Measurements from ENCODE around the gene DLG2. TPM values are rescaled to one million over a fixed set of nuclear protein-coding genes. Genes with fewer than 3 reads are reported as not detected.

DLG2 gene
- total RNA-seq, 1 donor from 2014 or later, result 2.1 TPM

DNA sequence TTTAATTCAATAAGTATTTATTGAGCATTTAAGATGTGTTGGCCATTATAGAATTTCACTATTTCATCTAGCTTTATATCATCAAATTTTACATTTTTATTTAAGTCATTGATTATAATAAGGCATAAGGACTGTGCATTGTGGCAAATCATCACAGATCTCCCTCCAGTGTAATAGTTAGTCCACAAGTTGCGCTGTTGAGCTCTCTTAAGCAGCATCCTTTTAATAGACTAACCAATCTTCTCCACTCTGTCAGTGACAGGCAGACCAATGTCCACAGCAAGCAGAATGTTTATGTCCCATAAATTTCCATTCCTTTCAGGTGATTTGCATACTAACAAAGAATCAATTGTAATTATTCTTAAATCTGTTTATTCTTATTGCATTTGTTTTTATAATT, 1745.7 kb downstream of the DLG2 start:
- H3K9me3 Mint-ChIP-seq, result no peaks in the 10 kb centered on the region
- H3K27ac Mint-ChIP-seq (ENCODE audit: unreplicated experiment), result no peak overlapping the region
- H3K27me3 Mint-ChIP-seq (ENCODE audit: low read depth), result no peaks in the 10 kb centered on the region
- H3K36me3 Mint-ChIP-seq (ENCODE audit: low read depth), result no peaks in the 10 kb centered on the region
- no peak overlapping the region for H3K4me3 Mint-ChIP-seq
- TF ChIP-seq, protein P1, sequence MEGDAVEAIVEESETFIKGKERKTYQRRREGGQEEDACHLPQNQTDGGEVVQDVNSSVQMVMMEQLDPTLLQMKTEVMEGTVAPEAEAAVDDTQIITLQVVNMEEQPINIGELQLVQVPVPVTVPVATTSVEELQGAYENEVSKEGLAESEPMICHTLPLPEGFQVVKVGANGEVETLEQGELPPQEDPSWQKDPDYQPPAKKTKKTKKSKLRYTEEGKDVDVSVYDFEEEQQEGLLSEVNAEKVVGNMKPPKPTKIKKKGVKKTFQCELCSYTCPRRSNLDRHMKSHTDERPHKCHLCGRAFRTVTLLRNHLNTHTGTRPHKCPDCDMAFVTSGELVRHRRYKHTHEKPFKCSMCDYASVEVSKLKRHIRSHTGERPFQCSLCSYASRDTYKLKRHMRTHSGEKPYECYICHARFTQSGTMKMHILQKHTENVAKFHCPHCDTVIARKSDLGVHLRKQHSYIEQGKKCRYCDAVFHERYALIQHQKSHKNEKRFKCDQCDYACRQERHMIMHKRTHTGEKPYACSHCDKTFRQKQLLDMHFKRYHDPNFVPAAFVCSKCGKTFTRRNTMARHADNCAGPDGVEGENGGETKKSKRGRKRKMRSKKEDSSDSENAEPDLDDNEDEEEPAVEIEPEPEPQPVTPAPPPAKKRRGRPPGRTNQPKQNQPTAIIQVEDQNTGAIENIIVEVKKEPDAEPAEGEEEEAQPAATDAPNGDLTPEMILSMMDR (conservative IDR thresholded peaks at IDR 0.05), result no peak
- H3K4me1 Mint-ChIP-seq, result no peaks in the 10 kb centered on the region
- DNase-seq (ENCODE audit: low read depth, low spot score), result no peak

DNA sequence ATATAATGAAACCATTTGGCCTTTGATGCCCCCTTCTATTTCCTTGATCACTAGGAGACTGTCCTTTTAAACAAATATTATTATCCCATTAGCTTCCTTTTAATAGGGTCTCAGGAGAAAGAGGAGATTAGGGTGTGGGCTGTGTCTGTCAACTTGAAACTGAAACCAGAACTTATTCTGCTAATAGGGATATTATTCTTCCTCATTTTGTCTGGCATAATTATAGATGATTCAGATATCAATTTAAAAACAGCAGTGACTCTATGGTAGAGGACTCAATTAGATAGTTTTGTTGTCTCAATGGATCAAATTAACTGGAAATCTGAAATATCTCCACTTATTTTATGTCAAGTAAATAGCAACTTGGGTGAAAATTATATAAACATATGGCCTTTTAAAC, 1756.1 kb downstream of the DLG2 start:
- H3K27me3 Mint-ChIP-seq (ENCODE audit: low read depth), result no peaks in the 10 kb centered on the region
- no peaks in the 10 kb centered on the region for H3K36me3 Mint-ChIP-seq (ENCODE audit: low read depth)
- no peak overlapping the region for H3K27ac Mint-ChIP-seq (ENCODE audit: unreplicated experiment)
- TF ChIP-seq, protein P1 (conservative IDR thresholded peaks at IDR 0.05), result no peak
- no peak overlapping the region for H3K4me3 Mint-ChIP-seq
- H3K9me3 Mint-ChIP-seq, result no peaks in the 10 kb centered on the region
- no peak for DNase-seq (ENCODE audit: low read depth, low spot score)
- H3K4me1 Mint-ChIP-seq, result no peaks in the 10 kb centered on the region

DNA sequence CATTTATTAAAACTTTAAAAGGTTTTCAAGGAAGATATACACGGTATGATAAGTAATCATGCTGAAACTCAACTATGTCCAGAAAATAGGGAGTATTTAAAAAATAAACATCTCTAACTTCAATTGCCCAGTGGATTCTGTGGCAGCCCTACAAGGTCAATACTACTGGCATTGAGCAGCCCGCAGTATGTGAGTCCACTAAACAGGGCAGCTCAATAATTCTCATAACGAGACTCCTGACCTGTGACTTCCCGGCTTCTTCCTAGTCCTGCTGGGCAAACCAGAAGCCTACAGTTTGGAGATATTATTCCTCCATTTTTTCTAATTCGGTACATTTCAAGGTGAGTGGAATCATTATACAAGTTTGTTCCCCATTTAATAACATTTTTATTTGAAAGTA, 1760.5 kb downstream of the DLG2 start:
- no peak for DNase-seq (ENCODE audit: low read depth, low spot score)
- H3K36me3 Mint-ChIP-seq (ENCODE audit: low read depth), result no peaks in the 10 kb centered on the region
- no peak overlapping the region for H3K4me3 Mint-ChIP-seq
- H3K9me3 Mint-ChIP-seq, result no peaks in the 10 kb centered on the region
- TF ChIP-seq, protein P1 (conservative IDR thresholded peaks at IDR 0.05), result no peak
- peaks cover 14% of the 10 kb centered on the region for H3K4me1 Mint-ChIP-seq
- no peaks in the 10 kb centered on the region for H3K27me3 Mint-ChIP-seq (ENCODE audit: low read depth)
- no peak overlapping the region for H3K27ac Mint-ChIP-seq (ENCODE audit: unreplicated experiment)

DNA sequence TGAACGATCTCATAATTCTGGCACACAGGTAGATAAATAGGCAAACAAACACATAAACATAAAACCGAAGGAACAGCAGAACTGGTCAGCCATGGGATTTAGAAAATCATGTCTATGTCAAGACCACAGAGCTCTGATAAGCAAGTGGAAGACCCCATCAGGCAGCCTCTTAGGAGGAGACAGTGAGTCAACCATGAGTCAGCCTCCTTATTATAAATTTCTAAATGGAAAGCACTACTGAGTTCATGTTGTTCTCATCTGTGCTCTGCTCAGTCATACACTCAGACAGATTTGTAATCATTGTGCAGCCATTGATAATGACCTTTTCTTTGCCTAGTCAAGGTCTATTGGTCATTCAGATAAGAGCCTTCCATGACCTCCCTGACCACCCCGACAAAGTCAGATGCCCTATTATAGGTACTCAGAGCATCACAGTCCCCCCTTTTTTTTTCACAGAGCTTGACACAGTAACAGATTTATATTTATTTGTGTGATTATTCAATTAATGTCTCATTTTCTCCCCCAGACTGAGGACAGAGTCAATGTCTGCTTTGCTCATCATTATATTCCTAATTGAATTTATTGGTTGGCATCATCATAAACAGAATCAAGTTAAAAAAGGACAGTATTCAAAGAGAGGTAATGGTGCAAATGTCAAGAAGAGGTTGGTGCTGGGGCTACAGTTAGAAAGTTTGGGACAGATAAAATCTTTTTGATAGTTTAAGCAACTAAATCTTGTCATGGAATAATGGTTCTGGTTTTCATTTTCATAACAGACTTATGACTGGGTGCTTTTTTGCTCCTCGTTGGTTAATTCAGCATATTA, 1761.3 kb downstream of the DLG2 start:
- peaks cover 5% of the 10 kb centered on the region for H3K9me3 Mint-ChIP-seq
- peaks cover 14% of the 10 kb centered on the region for H3K4me1 Mint-ChIP-seq
- TF ChIP-seq, protein P1 (conservative IDR thresholded peaks at IDR 0.05), result no peak
- H3K36me3 Mint-ChIP-seq (ENCODE audit: low read depth), result no peaks in the 10 kb centered on the region
- no peak for DNase-seq (ENCODE audit: low read depth, low spot score)
- no peaks in the 10 kb centered on the region for H3K27me3 Mint-ChIP-seq (ENCODE audit: low read depth)
- H3K27ac Mint-ChIP-seq (ENCODE audit: unreplicated experiment), result no peak overlapping the region
- no peak overlapping the region for H3K4me3 Mint-ChIP-seq

DNA sequence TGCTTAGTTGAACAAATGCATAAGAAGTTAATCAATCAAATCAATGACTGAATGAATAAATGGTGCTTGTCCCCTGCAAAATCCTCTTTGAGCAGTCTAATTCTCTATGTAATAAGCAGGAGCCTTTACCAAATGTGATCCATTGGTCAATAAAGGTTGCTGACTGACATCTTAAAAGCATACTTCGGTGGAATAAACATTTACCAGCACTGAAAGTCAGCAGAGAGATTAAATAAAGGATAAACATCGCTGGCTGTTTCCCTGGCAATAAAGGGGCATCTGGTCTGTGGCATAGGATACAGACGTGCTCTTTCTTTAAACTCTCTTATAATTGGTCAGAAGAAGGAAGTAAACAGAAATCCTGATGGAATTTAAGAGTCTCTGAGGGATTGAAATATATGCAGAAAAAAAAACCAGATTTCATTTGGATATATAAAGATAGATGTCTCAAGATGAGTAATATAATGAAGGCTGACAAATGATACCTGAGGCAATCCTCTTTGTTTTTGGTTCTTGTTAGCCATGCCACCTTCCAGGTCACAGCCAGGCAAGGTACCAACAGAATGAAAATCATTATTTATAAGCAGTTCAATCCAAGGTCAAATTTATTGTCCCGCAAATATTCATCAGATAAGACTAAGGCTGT, 1762.6 kb downstream of the DLG2 start:
- Mint-ChIP-seq H3K4me1 (peaks cover 14% of the 10 kb centered on the region), H3K36me3 (ENCODE audit: low read depth) (no peaks in the 10 kb centered on the region), H3K9me3 (peaks cover 7% of the 10 kb centered on the region), H3K27me3 (ENCODE audit: low read depth) (no peaks in the 10 kb centered on the region), H3K4me3 (no peak overlapping the region), H3K27ac (ENCODE audit: unreplicated experiment) (no peak overlapping the region)
- no peak for DNase-seq (ENCODE audit: low read depth, low spot score)
- TF ChIP-seq, protein P1 (conservative IDR thresholded peaks at IDR 0.05), result no peak
